Measurements from ENCODE around the gene GLRA3.

Gene GLRA3

GRCh38 chr4:174627473-174627872 is 201.6 kb downstream of the GLRA3 start:
- no peak overlapping the region for H3K4me3 ChIP-seq (ENCODE audit: low read depth, low read length)
- no peak for DNase-seq (ENCODE audit: low read depth)

GRCh38 chr4:174626342-174627008 is 202.6 kb downstream of the GLRA3 start:
- no peak for DNase-seq (ENCODE audit: low read depth)
- no peak overlapping the region for H3K4me3 ChIP-seq (ENCODE audit: low read depth, low read length)

- DNase-seq (ENCODE audit: low read depth), result no peak
These were observed 212.4 kb downstream of the GLRA3 start for GRCh38 chr4:174616661-174617060.

GRCh38 chr4:174613979-174614378 is 215.1 kb downstream of the GLRA3 start:
- DNase-seq (ENCODE audit: low read depth), result no peak
- H3K4me3 ChIP-seq (ENCODE audit: low read depth, low read length), result no peak overlapping the region

More at GRCh38 chr4:174616661-174617060, 212.4 kb downstream of the GLRA3 start:
- H3K4me3 ChIP-seq (ENCODE audit: low read depth, low read length), result no peak overlapping the region

GRCh38 chr4:174611792-174612191 is 217.3 kb downstream of the GLRA3 start:
- no peak overlapping the region for H3K4me3 ChIP-seq (ENCODE audit: low read depth, low read length)
- DNase-seq (ENCODE audit: low read depth), result no peak

GRCh38 chr4:174607792-174608191 is 221.3 kb downstream of the GLRA3 start:
- H3K4me3 ChIP-seq (ENCODE audit: low read depth, low read length), result no peak overlapping the region
- DNase-seq (ENCODE audit: low read depth), result no peak

- peak; percentile 41 for DNase-seq (ENCODE audit: low read depth)
- H3K4me3 ChIP-seq (ENCODE audit: low read depth, low read length), result no peak overlapping the region
These were observed 224.8 kb downstream of the GLRA3 start for GRCh38 chr4:174604198-174604597.

- DNase-seq (ENCODE audit: low read depth), result no peak
- no peak overlapping the region for H3K4me3 ChIP-seq (ENCODE audit: low read depth, low read length)
These were observed 228.7 kb downstream of the GLRA3 start for GRCh38 chr4:174600391-174600790.

GRCh38 chr4:174598800-174599199 is 230.2 kb downstream of the GLRA3 start:
- no peak for DNase-seq (ENCODE audit: low read depth)
- no peak overlapping the region for H3K4me3 ChIP-seq (ENCODE audit: low read depth, low read length)

GRCh38 chr4:174596513-174596912 is 232.5 kb downstream of the GLRA3 start:
- DNase-seq (ENCODE audit: low read depth), result no peak
- no peak overlapping the region for H3K4me3 ChIP-seq (ENCODE audit: low read depth, low read length)

- H3K4me3 ChIP-seq (ENCODE audit: low read depth, low read length), result no peak overlapping the region
- DNase-seq (ENCODE audit: low read depth), result no peak
These were observed 233.7 kb downstream of the GLRA3 start for GRCh38 chr4:174595141-174595929.

- DNase-seq (ENCODE audit: low read depth), result no peak
- H3K4me3 ChIP-seq (ENCODE audit: low read depth, low read length), result no peak overlapping the region
These were observed 235.3 kb downstream of the GLRA3 start for GRCh38 chr4:174593701-174594100.

GRCh38 chr4:174592985-174593335 is 236.1 kb downstream of the GLRA3 start:
- DNase-seq (ENCODE audit: low read depth), result peak; percentile 55
- H3K4me3 ChIP-seq (ENCODE audit: low read depth, low read length), result no peak overlapping the region

- DNase-seq (ENCODE audit: low read depth), result no peak
- no peak overlapping the region for H3K4me3 ChIP-seq (ENCODE audit: low read depth, low read length)
These were observed 236.6 kb downstream of the GLRA3 start for GRCh38 chr4:174592256-174592984.

- no peak overlapping the region for H3K4me3 ChIP-seq (ENCODE audit: low read depth, low read length)
- DNase-seq (ENCODE audit: low read depth), result no peak
These were observed 237.6 kb downstream of the GLRA3 start for GRCh38 chr4:174591243-174592021.

- H3K4me3 ChIP-seq (ENCODE audit: low read depth, low read length), result no peak overlapping the region
- no peak for DNase-seq (ENCODE audit: low read depth)
These were observed 238.7 kb downstream of the GLRA3 start for GRCh38 chr4:174590336-174590735.

Data from skeletal muscle cell (primary cell).